Lower lobe of right lung (tissue), 2 donors: ENCODE measurements around the gene TBC1D24. TPM values are rescaled to one million over a fixed set of nuclear protein-coding genes. Genes with fewer than 3 reads are reported as not detected.

Experiments used
- ATAC-seq, 2 donors: fragments of 200-7000 bp; cut with Tn5 transposase; one replicate each; pipeline ENCODE4 v1.9.1; 2020 to 2022; ENCODE audit warnings: mild to moderate bottlenecking in 2 of 2, moderate library complexity in 2 of 2
- DNase-seq: peaks from one replicate; pipeline ENCODE4 v3.0.0-alpha.2; 2020
- H3K27ac ChIP-seq: fragments of 200-600 bp; one replicate; pipeline ENCODE4 v1.8.0; 2022
- H3K27me3 ChIP-seq: fragments of 200-600 bp; one replicate; pipeline ENCODE4 v1.8.0; 2022; ENCODE audit warnings: low read depth
- H3K36me3 ChIP-seq: fragments of 200-600 bp; one replicate; pipeline ENCODE4 v1.8.0; 2022; ENCODE audit warnings: mild to moderate bottlenecking
- H3K4me1 ChIP-seq: fragments of 200-600 bp; one replicate; pipeline ENCODE4 v1.8.0; 2022
- H3K4me3 ChIP-seq: fragments of 200-600 bp; one replicate; pipeline ENCODE4 v1.8.0; 2022; ENCODE audit warnings: mild to moderate bottlenecking
- H3K9me3 ChIP-seq: fragments of 200-600 bp; one replicate; pipeline ENCODE4 v1.8.0; 2022
- intact Hi-C: fragments of 100-400 bp; cut with DNase I; formaldehyde crosslinking; loops from one replicate; pipeline ENCODE4 v1.11.0; 2022
- total RNA-seq: library from RNA; stranded (reverse); fragmentation: NEBNext Ultra II Directional; extraction: Animal tissue kit (Norgen Biotek cat#: 25700); gene quantifications from one replicate; pipeline ENCODE4 v1.2.1, GENCODE V29; 2021
- TF ChIP-seq, protein P1 (sequence below): fragments of 200-600 bp; IDR thresholded peaks from one replicate; pipeline ENCODE4 v1.8.0; 2022; ENCODE audit warnings: antibody characterized with exemption, mild to moderate bottlenecking
- donor health status: DM: no; HTN: yes; CAD: no; lungs with severe emphysema.

Gene TBC1D24
- total RNA-seq, 1 donor from 2014 or later = 40.2 TPM

- DNase-seq (no peak), ATAC-seq (no peak)
- H3K27ac ChIP-seq = no peak overlapping the region
- H3K36me3 ChIP-seq = no peaks in the 10 kb centered on the region
- H3K4me1 ChIP-seq = peaks cover 34% of the 10 kb centered on the region
- H3K27me3 ChIP-seq = no peaks in the 10 kb centered on the region
- no peaks in the 10 kb centered on the region for H3K9me3 ChIP-seq
- no peak overlapping the region for H3K4me3 ChIP-seq
- intact Hi-C loops = no loop called here
- TF ChIP-seq, protein P1, sequence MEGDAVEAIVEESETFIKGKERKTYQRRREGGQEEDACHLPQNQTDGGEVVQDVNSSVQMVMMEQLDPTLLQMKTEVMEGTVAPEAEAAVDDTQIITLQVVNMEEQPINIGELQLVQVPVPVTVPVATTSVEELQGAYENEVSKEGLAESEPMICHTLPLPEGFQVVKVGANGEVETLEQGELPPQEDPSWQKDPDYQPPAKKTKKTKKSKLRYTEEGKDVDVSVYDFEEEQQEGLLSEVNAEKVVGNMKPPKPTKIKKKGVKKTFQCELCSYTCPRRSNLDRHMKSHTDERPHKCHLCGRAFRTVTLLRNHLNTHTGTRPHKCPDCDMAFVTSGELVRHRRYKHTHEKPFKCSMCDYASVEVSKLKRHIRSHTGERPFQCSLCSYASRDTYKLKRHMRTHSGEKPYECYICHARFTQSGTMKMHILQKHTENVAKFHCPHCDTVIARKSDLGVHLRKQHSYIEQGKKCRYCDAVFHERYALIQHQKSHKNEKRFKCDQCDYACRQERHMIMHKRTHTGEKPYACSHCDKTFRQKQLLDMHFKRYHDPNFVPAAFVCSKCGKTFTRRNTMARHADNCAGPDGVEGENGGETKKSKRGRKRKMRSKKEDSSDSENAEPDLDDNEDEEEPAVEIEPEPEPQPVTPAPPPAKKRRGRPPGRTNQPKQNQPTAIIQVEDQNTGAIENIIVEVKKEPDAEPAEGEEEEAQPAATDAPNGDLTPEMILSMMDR = no peak
Observed at GRCh38 chr16:2489581-2489980, 14.7 kb downstream of the TBC1D24 start.

GRCh38 chr16:2490190-2491105 lies 15.5 kb downstream of the TBC1D24 start:
- ATAC-seq (no peak), DNase-seq (no peak)
- TF ChIP-seq, protein P1 = no peak
- intact Hi-C loops = no loop called here
- Histone ChIP-seq H3K4me1 (peaks cover 31% of the 10 kb centered on the region), H3K9me3 (no peaks in the 10 kb centered on the region), H3K27me3 (no peaks in the 10 kb centered on the region), H3K4me3 (no peak overlapping the region), H3K36me3 (no peaks in the 10 kb centered on the region), H3K27ac (no peak overlapping the region)

GRCh38 chr16:2492292-2492691 lies 17.4 kb downstream of the TBC1D24 start:
- Histone ChIP-seq H3K27ac (no peak overlapping the region), H3K4me3 (no peak overlapping the region), H3K36me3 (peaks cover 14% of the 10 kb centered on the region), H3K27me3 (no peaks in the 10 kb centered on the region), H3K9me3 (no peaks in the 10 kb centered on the region), H3K4me1 (peaks cover 24% of the 10 kb centered on the region)
- TF ChIP-seq, protein P1 = no peak
- no peak for ATAC-seq
- intact Hi-C loops = no loop called here
- DNase-seq = no peak

GRCh38 chr16:2493605-2494004 lies 18.7 kb downstream of the TBC1D24 start:
- intact Hi-C loops = no loop called here

GRCh38 chr16:2494616-2495015 lies 19.7 kb downstream of the TBC1D24 start:
- intact Hi-C loops = no loop called here
- H3K4me3 ChIP-seq = no peak overlapping the region
- H3K36me3 ChIP-seq = peaks cover 26% of the 10 kb centered on the region
- peak; percentile 65 to 84 for ATAC-seq
- no peak for DNase-seq
- peak overlapping the region; percentile 33 for H3K27ac ChIP-seq
- peaks cover 40% of the 10 kb centered on the region for H3K4me1 ChIP-seq
- H3K27me3 ChIP-seq = no peaks in the 10 kb centered on the region
- H3K9me3 ChIP-seq = no peaks in the 10 kb centered on the region
- TF ChIP-seq, protein P1 = no peak

More at GRCh38 chr16:2493605-2494004, 18.7 kb downstream of the TBC1D24 start:
- peak; percentile 69 to 78 for ATAC-seq
- Histone ChIP-seq H3K36me3 (peaks cover 18% of the 10 kb centered on the region), H3K27ac (peak overlapping the region; percentile 20), H3K4me3 (no peak overlapping the region), H3K27me3 (no peaks in the 10 kb centered on the region), H3K4me1 (peaks cover 30% of the 10 kb centered on the region), H3K9me3 (no peaks in the 10 kb centered on the region)
- DNase-seq = no peak
- TF ChIP-seq, protein P1 = no peak
